Germinal center (tissue), 1 donor: Measurements from ENCODE around the gene RNF215.
"Not testable (repeated sequence)": the region's sequence is repeated elsewhere in the genome, so short reads cannot be mapped to it uniquely, and the experiment has no call there.

Experiments
- DNase-seq: peaks from one replicate; pipeline ENCODE4 v3.0.0; 2012; ENCODE audit warnings: mixed read lengths, low spot score

Gene RNF215

DNA sequence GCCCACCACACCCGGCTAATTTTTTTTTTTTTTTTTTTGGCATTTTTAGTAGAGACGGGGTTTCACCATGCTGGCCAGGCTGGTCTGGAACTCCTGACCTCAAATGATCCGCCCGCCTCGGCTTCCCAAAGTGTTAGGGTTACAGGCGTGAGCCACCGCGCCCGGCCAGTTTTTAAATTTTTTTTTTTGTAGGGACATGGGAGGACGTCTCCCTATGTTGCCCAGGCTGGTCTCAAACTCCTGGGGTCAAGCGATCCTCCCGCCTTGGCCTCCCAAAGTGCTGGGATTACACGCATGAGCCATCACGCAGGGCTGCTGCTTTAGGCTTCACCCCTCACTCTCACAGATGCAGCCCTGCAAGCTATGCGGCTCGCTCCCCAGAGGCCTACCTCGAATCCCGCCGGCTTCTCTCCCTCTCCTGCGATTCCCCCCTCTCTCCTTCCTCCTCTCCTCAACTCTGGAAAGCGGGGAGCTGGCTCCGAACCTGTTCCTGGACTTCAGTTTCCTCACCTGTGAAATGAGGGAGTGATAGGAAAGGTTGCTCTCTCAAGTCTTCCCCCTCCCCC is 29.5 kb downstream of the RNF215 start:
- no peak for DNase-seq

DNA sequence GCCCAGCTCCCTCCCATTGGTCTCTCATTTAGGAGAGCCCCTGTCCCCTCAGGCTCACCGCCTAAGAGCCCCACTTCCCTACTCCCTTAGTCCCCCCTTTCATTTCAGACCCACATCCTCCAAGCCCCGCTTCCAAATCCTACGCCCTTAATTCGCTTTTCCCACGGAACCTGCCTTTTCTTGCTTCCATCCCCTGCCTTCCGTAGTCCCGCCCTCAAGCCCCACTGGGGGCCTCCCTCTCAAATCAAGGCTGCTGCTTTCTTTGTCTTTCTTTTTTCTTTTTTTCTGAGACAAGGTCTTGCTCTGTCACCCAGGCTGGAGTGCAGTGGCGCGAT is 30.0 kb downstream of the RNF215 start:
- peak; percentile 67 for DNase-seq

DNA sequence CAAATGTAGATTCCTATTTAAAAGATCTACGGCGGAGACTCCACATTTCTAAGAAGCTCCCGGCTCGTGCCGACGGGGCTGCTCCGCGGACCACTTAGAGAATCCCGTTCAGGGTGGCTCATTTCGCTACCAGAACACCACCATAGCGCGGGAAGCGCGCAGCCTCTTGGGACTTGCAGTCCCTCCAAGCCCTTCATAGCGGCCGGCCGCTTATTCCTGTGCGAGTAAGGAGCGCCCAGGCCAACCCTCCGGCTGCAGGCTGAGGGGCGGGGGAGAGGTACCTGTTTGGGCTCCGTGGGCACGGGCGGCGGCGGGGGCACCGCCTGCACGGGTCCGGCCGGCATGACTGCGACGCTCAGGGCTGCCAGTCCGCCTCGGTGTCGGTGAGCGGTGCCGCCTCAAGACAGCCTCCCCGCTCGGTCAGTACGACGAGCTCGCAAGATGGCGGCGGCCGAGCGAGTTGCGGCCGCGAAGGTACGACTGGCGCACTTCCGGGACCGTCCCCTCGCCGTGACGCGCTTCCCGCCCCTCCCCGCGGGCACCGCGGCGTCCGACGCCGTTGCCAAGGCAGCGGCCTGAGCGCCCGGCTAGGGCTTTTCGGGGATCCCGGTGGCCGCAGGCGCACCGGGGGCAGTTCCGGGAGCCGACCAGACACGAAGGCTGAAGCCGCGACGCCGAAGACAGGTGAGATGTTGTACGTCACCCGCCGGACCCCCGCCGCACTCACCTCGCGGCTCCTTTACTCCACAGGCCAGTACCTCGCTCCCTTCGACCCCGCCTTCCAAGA is 30.6 kb downstream of the RNF215 start, which contains the start of the genes CCDC157 and SF3A1:
CCDC157 (plus strand) TSS at position 559 of the 787 bp plus-strand sequence. CDS start 8,994 bp downstream, outside the sequence.
SF3A1 (minus strand) TSS at position 446 of the 787 bp plus-strand sequence; CDS start at position 344, 102 bp downstream.
- DNase-seq = peak; percentile 92

DNA sequence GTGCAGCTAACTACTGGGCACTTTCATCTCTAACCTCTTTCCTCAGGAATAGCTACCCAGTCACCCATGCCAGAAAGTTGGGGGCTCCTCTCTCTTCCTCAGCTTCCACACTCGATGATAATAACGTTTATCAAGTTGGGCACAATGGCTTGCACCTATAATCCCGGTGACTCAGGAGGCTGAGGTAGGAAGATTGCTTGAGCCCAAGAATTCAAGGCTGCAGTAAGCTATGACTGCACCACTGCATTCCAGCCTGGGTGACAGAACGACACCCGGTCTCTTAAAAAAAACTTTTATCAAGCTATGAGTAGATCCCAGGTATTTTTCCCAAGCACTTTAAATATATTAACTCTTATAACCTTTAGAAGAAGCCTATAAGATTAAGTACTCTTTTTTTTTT is 32.6 kb downstream of the RNF215 start:
- DNase-seq = no peak

DNA sequence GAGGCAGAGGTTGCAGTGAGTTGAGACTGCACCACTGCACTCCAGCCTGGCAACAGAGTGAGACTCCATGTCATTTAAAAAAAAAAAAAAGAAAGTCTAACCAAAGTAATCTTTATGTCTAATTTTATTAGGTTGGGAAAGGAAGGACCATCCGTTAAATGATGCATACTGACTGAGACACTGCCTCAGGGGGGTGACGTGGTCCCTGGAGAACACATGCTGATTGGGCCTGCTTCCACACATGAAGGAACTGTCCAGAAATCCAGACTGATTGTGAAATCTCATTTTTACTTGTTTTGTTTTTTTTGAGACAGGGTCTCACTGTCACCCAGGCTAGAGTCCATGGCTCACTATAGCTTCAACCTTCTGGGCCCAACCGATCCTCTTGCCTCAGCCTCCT is 36.0 kb downstream of the RNF215 start:
- no peak for DNase-seq

DNA sequence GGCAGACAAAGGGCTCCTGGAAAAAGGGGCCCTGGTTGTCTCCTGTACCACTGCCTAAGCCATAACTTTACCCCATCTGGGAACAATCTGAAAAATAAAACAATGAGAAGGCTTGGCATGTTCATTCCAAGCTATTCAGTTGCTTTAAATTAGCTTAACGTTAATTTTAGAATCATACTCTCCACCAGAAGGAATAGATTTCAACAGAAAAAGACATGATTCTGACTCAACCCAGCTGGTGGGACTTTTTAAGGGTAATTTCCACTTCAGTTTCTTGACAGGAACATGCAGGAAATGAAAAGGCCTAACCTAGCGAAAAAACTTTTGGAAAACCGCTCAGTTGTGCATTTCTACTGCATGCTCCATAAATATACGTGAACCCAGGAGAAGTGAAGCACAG is 38.4 kb downstream of the RNF215 start:
- no peak for DNase-seq

DNA sequence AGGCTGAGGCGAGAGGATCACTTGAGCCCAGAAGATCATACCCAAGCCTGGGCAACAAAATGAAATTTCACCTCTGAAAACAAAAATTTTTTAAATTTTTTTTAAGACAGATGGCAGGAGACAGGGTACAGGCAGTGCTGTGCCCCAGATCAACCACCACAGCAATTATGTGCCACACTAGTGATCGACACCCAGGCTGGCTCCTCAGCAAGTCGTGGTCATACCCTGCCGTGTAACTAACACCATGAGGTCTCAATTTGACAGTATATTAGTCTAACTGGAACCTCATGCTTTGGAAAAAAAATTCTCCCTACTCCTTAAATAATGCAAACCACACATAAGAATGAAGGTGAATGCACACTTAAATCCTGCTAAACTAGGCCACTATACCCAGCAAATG is 38.8 kb downstream of the RNF215 start:
- no peak for DNase-seq

DNA sequence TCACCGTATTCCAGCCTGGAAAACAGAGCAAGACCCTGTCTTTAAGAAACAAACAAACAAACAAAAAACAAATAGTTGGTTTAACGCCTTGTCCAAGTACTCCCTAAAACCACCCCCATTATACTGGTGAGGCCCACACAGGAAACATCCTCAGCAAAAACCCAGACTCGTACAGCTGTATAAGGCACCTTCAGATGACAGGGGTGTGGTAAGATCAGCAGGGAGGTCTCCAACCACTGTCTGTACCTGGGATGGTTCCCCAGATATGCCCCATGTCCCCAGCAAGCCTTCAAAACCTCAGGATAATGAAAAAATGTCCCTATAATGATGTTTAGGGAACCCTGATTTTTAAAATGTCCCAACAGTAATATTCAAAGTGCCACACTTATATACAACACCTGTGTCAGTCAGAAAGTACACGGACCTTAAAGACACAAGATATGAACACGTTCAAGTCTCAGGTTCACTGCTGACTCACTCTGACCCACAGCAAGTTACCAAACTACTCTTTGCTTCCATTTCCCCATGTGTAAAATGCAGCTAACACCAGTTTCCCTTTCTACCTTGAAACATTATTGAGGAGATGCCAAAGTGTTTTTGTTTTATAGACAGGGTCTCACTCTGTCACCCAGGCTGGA is 39.8 kb downstream of the RNF215 start:
- no peak for DNase-seq

DNA sequence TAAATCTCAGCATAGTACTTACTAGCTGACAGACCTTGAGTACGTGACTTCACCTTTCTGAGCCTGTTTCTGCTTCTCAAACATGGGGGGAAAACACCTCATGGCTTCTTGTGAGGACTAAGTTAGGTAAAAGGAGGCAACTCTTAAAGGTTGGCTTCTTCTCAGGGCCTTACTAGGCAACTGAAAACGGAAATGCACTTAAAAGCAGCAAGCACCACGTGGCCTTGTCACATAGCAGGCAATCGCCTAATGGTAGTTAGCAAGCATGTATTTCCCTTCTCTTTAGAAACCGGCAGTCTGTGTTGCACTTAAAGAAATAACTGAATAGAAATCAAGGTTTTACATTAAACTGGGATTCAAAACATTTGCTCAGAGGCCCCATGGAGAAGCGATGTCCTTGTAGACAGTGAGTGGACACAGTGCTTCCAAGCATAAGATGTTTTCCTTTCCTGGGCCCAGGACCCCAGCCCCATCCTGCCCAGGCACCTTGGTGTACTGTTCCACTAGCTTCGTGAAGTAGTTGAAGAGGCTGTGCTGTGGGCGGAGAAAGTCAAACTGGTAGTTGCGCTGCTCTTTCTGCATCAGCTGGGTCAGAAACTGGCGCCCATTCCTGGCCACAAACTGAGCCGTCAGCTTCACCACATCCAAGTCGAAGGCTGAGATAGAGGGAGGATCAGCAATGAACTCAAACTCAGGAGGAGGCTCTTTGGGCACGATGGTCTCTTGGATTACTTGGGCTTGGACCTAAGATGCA is 42.6 kb downstream of the RNF215 start:
- no peak for DNase-seq

DNA sequence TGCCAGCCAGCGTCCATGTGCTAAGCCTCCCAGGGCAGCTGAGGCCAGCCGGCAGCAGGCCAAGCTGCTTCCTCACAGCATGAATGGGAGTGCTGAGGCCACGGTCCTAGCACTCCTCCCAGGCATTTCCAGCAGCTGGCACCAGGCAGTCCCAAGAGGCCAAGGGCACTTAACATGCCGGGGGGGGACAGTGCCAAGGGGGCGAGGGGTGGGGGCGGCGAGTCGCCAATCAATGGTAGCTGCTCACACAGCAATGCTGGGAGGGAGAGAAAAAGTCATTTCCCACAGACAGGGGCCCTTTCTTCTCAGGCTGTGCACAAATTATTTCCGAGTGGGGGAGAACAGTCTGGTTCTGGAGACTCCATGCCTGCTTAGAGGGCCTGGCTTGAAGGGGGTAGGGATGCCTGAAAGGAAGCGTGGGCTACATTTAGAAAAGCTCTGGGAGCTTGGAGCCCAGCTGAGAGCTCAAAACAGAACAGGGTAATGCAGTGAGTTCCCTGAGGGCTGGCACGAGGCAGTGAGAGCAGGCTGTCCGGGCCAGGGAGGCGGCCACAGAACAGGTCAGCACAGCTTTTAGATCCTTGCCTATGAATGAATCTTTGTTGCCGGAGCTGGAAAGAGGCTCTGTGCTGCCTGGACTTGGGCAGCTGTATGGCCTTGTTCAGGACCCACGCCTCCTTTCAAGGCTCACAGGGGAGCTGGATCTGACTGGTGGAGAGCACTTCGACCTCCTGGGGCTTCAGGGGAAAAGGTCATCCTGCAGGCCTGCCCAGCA is 46.1 kb downstream of the RNF215 start:
- no peak for DNase-seq

DNA sequence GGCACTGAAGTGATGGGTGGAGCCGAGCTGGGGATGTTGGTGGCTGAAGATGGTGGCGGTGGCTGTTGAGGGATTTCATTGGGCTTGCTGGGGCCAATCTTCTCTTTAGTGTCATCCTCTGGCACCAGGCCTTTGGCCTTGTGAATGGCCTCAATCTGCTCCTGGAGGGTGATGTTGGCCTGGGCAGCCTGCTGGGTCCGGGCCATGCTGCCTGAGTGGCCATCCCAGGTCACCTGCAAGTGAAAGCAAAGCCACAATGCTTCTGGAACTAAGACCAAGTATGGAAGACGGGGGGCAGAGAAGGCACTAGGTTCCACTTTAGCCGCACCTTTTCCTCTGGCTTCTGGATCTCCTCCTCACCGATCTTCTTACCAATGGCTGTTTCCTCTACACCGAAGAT is 48.4 kb downstream of the RNF215 start:
- DNase-seq = no peak

DNA sequence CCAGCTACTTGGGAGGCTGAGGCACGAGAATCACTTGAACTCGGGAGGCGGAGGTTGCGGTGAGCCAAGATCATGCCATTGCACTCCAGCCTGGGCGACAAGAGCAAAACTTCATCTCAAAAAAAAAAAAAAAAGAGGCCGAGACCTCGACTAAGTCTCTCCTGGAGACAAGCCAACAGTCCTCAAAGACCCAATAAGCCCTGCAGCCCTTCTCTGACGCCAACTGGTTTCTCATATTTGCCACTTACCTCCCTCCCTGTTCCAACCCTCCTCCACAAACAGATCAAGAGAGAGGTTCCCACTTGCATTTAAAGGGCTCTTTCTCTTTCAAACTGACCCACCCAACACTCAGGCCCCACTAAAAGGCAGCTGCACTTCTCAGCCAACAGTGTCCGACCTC is 48.9 kb downstream of the RNF215 start:
- DNase-seq = not testable (repeated sequence)

DNA sequence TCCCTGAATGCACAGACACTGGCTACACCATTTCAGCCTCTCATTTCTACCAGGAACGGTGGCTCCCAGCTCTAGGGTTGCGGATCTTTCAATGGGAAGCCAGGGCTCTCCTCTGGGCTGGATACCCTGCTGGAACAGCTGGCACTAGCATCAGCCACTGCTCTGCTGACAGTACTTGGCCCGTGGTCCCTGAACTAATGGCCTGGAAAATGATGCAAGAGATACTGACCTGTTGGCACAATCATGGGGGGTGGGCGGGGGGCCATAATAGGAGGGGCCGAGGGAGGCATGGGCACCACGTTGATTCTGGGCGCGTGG is 49.8 kb downstream of the RNF215 start:
- DNase-seq = no peak

DNA sequence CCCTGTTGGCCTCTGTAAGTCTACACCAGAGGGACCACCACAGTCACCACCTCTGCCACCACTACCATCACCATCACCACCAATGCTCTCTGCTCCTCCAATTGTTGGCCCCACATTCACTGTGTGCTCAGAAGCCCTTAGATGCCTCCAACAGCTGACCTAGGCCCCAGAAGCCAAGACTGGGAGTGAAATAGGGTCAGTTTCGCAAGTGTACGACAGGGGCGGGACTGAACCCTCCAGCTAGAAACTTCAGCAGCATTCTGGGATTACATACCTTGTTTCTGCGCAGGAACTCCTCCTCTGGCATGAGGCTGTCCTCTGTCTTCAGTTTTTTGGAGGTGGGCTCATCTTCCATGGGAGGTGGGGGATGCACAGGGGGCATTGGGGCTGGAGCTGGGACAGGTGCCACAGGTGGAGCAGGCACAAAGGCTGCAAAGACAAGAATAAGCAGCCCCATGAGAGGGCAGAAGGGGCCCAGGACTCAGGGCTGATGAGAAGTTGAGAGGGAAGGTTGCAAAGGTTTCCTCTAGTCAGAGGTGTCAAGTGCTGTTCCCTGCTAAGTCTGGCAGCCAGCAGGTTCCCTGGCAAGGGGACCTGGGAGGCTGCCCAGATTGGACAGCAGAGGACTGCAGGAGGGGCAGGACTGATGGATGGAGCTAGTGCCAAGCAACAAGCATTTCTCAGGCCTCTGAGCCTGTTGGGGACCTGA is 50.3 kb downstream of the RNF215 start:
- DNase-seq = no peak

DNA sequence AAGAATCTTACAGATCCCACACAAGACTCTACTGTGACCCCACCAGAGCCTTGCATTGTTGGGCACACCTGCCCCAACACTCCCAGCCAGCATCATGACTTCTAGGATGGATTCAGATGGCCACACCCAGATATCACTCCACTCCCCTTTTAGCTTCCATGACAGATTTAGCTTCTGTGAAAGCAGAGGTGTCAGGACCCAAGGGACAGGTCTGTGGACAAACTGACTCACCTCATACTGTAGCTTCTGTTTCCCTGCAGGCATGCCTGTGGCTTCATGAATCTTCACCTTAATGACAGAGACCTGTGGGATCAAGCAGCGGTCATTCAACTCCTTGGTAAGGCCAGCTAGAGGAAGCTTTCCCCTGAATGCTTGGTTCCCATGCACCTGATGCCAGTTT is 52.0 kb downstream of the RNF215 start:
- no peak for DNase-seq

DNA sequence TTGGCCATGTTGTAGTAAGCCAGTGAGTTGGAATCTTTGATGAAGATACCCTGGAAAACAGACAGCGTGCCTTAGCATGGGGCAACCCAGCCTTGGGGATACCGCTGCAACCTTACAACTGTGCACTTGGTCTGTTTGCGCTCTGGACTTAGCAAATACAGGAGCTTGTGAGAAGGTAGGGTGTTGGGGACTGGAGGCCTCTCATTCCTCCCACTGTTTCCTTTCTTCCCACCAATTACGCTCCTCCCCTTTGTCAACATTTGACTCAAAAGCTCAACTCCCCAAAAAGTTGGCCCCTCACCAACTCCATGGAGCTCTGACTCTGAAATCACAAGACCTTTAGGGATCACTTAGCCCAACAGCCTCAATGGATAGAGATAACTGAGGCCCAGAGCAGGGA is 52.6 kb downstream of the RNF215 start:
- DNase-seq = no peak

DNA sequence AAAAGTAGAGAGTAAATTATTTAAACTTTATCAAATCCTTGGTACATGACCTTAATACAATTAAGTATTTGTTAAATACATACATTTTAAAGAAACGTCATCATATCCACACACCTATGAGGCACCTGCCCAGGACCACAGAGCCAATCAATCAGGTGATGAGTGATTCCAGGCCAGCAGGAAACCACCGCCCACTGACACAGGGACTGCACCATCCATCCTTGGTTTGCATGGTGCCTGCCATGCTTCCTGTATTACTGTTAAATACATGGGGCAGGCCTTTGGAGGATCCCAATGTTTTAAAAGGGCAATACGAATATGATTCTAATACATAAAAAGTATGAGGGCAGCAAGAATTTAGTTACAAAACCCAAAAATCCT is 53.5 kb downstream of the RNF215 start:
- DNase-seq = no peak

DNA sequence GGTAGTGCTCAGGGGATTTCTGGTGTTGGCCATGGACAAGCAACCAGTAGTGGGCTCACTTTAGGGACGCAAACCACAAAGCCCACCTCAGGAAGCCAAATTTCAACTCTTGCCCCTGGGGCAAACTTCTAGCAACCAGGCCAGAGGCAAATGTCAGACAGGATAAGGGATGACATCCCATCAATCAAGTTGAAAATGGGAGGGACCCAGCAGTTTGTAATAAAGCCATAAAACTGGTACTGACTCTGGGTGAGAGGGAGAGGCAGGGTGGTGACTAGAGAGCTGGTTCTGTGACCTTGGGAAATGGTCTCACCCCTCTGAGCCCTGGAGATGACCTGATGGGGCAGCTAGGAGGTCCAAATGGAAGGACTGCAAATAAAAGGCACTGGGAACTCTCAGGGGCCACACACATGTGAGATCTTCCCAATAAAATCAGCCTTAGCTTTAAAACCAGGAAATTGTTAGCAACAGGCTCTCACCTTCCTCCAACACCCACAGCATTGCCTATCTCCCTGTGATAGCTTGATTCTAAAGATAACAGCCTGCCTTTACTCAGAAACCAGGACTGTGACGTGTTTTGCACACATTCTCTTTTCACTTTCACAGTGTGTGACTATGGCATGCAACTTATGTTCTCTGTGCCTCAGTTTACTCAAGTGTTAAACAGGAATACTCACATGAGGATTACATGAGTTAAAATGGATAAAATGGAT is 54.1 kb downstream of the RNF215 start:
- DNase-seq = no peak

DNA sequence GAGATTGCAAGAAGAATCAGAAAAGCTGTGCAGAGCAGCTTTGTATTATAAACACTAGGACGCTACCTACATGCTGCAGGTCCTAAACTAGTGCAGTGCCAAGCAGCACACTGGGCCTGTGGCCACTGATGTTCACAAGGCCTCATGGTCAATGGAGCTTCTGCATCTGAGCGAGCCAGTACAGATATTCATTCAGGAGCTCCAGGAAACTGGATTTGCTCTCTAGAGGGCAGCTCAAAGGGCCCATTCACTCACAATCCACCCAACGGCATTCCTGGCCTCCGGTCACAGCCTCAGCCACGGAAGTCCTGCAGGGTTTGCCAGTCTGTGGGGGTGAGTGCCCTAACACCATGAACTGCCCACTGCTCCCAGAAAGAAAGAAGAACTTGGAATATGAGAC is 54.7 kb downstream of the RNF215 start:
- DNase-seq = no peak
